HG03060 (cell line): ENCODE results near the gene ZNF740.

Source experiments
- ATAC-seq: cut with Tn5 transposase; IDR thresholded peaks from one replicate; pipeline ENCODE4 v1.9.1; 2021; ENCODE audit warnings: low read depth, moderate number of reproducible peaks; ENCODE audit not compliant: unreplicated experiment

The ZNF740 gene

GRCh38 chr12:53211476-53212381, 31.2 kb downstream of the ZNF740 start:
- ATAC-seq: no peak

- ATAC-seq: no peak
These were observed 32.4 kb downstream of the ZNF740 start for GRCh38 chr12:53212931-53213330.

DNA sequence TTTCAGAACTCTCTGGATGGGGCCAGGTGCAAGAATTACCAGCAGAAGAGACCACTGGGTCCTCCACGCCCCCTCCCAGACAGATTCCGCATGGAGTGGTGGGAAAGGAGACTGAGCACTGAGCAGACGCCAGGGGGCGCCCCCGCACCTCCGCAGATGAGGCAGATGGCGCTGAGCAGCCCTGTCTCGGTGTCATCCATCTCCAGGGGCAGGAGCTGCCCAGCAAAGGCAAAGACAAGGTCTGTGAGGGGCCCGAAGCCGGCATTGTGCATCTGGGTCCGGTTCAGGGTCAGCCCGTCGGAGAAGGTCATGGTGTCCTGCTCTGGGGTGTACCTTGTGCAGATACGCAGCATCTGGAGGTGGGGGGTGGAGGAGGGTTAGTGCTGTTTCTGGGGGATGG, 32.8 kb downstream of the ZNF740 start:
- no peak for ATAC-seq

- no peak for ATAC-seq
These were observed 33.7 kb downstream of the ZNF740 start for GRCh38 chr12:53214221-53214620.

DNA sequence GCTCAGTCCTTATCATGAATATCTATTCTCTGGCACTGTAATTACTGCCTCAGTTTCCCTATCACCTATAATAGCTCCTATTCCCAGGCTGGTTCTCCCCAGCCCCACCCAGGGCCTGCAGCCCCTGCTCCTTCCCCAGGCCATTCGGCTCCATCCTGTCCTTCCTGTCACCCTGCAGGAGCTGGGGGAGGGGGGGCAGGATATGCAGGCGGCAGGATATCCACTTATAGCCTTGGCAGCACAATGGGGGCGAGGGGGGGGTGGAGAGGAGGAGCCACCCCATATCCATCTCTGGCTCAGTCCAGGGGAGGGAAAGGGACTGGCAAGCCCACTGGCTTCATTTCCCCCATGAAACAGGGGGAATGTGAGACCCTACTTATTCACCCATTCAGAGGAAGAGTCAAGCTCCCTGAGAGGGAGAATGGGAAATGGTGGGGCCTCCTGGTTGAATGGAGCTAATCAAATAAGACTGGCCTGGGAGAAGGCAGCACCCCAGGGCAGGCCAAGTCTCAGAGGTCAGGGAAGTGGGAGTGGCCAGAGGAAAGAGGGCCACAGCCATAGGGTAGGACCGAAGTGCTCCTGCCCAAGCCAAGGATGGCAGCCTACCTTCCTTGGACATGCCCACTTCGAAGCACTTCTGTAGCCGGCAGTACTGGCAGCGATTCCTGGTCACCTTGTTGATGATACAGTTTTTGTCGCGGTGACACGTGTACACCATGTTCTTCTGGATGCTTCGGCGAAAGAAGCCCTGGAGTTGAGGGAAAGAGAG, 34.3 kb downstream of the ZNF740 start:
- no peak for ATAC-seq

GRCh38 chr12:53215497-53215896, 35.0 kb downstream of the ZNF740 start:
- no peak for ATAC-seq

GRCh38 chr12:53217051-53217930, 36.8 kb downstream of the ZNF740 start:
- no peak for ATAC-seq

DNA sequence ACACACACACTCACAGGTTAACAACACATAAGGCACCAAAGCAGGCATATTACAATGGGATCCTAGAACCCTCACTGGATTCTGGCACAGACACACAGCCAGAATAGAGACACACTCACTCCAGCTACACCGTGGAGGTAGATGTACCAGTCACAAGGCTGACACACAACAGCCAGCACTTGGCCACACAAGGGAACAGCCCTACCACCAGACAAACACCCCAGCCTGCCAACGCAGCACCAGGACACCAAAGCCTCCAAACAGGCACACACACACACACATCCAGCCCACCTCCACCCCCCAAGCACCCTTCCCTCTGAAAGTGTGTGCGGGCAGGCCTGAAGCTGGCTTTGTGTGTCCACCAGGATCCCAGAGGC, 37.4 kb downstream of the ZNF740 start:
- ATAC-seq: no peak

GRCh38 chr12:53218551-53219291, 38.2 kb downstream of the ZNF740 start:
- no peak for ATAC-seq

GRCh38 chr12:53219292-53219955, 38.9 kb downstream of the ZNF740 start:
- no peak for ATAC-seq

DNA sequence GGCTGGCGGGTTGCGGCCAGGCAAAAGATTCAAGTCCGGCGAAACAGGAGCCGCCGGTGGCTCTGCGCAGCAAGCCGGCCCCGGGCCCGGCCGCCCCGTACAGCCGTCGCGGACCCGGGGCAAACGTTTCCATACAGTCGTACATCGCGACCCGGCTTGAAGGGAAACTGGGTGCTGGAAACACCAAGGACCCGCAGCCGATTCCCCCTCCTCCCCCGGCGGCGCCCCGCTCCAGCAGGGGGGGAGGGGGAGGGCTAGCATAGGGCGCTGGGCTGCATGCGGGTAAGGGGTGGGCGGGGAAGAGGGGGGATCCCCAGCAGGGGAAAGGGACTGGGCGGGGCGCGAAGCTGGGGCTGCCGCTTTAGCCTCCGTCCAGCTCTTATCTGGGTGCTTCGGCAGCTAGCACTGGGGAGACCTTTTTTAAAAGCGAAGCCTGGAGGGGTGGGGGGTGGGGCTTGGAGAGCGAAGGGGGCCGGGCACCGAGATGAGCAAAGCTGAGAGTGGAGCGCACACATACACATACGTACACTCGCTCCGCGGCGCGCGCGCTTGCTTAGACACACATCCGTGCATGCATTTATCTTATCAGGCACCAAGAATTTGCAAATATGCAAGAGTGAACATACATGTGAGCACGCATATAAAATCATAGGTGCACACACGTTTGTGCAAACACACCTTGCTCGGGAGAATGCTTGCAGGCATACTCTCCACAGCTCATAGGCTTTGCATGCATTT, 39.6 kb downstream of the ZNF740 start:
- ATAC-seq: no peak

- ATAC-seq: no peak
These were observed 40.2 kb downstream of the ZNF740 start for GRCh38 chr12:53220694-53221202.

DNA sequence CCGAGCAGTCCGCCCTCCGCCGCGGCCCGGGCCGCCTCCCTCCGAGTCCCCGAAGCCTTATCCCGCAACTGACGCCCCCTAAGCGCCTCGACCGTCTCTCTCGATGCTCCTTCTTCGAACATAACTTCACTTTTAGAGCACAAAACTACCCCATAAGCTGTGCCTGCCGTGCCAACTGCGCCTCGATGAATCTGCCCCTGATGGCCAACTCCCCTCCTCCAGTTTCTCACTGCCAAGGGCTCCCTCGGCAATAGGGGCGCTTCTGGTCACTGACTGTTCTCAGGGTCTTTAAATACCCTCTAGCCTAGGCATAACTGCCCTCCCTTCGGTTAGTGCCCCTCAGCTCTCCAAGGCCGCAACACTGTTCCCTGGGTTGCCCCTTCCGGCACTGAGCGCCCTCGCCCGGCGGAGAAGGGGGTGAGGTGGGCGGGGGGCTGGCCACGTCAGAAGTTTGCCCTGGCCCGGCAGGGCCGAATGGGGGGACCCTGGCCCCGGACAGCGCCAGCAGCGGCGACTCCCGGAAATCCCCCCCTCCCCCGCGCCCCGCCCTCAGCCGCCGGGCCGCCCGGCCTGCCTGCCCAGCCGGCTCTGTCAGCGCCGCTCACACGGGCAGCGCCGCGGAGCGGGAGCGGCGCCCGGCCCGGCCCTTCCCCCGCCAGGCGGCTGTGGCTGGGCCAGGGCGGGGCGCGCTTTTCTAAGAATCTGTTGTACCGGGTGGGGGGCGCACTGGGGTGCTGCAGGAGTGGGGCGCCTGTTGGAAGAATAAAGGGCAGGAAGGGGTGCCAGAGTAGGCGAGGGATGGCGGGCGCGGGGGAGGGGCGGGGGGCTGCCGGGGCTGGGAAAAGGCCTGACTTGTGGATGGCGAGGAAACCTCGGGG, 40.9 kb downstream of the ZNF740 start:
- no peak for ATAC-seq

GRCh38 chr12:53222170-53222721, 41.7 kb downstream of the ZNF740 start:
- no peak for ATAC-seq

DNA sequence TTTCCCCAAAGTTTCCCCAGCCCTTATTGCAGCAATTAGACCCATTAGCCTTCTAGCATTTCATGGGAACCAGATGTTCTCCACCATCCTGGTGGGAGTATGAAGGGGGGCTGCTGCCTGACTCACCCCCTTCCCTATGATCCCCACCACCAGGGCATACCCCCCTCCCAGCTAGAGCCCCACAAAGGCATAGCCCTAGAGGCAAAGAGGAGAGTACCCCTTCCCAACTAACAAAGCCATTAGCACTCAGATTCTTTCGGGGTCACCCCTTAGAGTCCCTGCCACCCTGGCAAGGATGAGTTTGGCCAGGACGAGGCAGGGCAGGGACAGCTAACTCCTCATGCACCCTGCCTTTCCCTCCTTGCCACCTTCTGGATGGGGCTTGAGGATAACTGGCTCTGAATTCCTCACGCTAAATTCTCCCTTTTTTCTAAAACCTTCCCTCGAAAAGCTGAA, 42.3 kb downstream of the ZNF740 start:
- no peak for ATAC-seq

DNA sequence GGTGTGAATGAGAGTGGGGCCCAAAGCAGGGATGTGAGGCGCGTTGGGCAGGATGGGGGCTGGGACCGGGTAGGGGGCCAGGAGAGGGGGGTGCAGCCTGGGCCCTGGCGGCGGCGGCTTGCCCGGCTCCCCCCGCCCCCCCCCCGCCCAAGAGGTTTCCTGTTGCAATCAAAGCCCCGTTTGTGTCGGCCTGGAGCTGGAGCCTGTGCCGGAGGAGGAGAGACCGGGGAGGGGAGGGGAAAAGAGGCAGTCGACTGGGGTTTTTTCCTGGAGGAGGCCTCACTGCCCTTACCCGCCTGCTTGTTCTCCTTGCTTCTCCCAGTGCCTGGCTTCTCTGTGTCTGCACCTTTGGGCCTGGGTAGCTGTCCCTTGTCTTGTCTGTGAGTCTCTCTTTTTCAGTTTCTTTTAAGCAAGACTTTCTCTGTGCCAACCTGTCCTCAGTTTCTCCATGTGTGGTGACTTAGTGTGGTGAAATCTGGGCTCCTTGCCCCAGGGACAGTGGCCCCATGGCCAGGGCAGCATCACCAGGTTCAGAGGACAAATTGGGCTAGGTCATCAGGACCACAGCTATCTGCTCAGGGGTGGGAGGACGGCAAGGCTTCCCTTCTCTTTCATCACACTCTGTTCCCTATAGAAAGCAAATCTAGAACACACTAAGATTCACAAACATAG, 43.0 kb downstream of the ZNF740 start:
- ATAC-seq: no peak
